A549 (cell line): ENCODE measurements around the gene TRAPPC11. TPM values are rescaled to one million over a fixed set of nuclear protein-coding genes. Genes with fewer than 3 reads are reported as not detected.
"Not testable (repeated sequence)": the region's sequence is repeated elsewhere in the genome, so short reads cannot be mapped to it uniquely, and the experiment has no call there.

Experiments used
- ATAC-seq, 2 experiments: fragments of 200-7000 bp in 1 of 2; fragments of >200 bp in 1 of 2; cut with Nextera tagmentation in 1 of 2; cut with Tn5 transposase in 1 of 2; 3 replicates each; pipeline versions ENCODE4 v1.8.0 to v1.9.1; 2018 to 2020; ENCODE audit warnings: mild to moderate bottlenecking in 1 of 2, moderate library complexity in 1 of 2
- CTCF ChIA-PET: fragments of 300-600 bp; sonication (Branson Sonifier 250); formaldehyde crosslinking; extraction: SDS; loops from one replicate; lab custom pipeline; 2021; ENCODE audit warnings: antibody characterized with exemption, inconsistent platforms; lab: Yijun Ruan, JAX
- POLR2A ChIA-PET: fragments of 350-600 bp; formaldehyde crosslinking; extraction: SDS; loops from one replicate; lab custom pipeline; 2021; ENCODE audit warnings: antibody characterized with exemption, inconsistent platforms; lab: Yijun Ruan, JAX
- DNase-seq, 2 experiments: peaks; one replicate each; pipeline versions ENCODE4 v3.0.0 to v3.0.0-alpha.2; 2011 to 2016; ENCODE audit warnings: low read depth in 1 of 2, low spot score in 1 of 2
- FAIRE-seq: peaks from 2 replicates; lab custom pipeline; 2011; peaks lifted over from hg19 to GRCh38; lab: Jason Lieb, UNC
- H3K27ac ChIP-seq, 2 experiments: fragments of >200 bp; sonication (Bioruptor Twin); formaldehyde crosslinking; 3 replicates each; pipeline ENCODE4 v1.5.1; 2016 to 2017
- H3K4me1 ChIP-seq: fragments of >200 bp; sonication (Bioruptor Twin); formaldehyde crosslinking; 3 replicates; pipeline ENCODE4 v1.6.1; 2016
- H3K4me2 ChIP-seq: fragments of >200 bp; sonication (Bioruptor Twin); formaldehyde crosslinking; 3 replicates; pipeline ENCODE4 v1.6.1; 2016
- H3K4me3 ChIP-seq: fragments of >200 bp; sonication (Bioruptor Twin); formaldehyde crosslinking; 3 replicates; pipeline ENCODE4 v1.5.1; 2016
- H3K9me3 ChIP-seq: fragments of >200 bp; sonication (Bioruptor Twin); formaldehyde crosslinking; 3 replicates; pipeline ENCODE4 v1.6.1; 2016
- CBX8 ChIP-seq: fragments of 200-600 bp; sonication (generic); IDR thresholded peaks from 2 replicates; pipeline ENCODE4 v1.6.1; 2016
- CHD4 ChIP-seq: fragments of 200-600 bp; sonication (generic); IDR thresholded peaks from 2 replicates; pipeline ENCODE4 v1.6.1; 2016; ENCODE audit warnings: antibody characterized with exemption, mild to moderate bottlenecking, borderline replicate concordance
- FOSL2 ChIP-seq, 2 experiments: fragments of 450-650 bp in 1 of 2; fragments of >200 bp in 1 of 2; sonication (Bioruptor Twin) in 1 of 2; formaldehyde crosslinking; IDR thresholded peaks; 2 replicates each; pipeline versions ENCODE4 v1.5.0 to v1.6.1; 2016 to 2020; ENCODE audit warnings: mild to moderate bottlenecking in 1 of 2, moderate library complexity in 1 of 2
- HDAC2 ChIP-seq: fragments of 200-600 bp; sonication (generic); IDR thresholded peaks from 2 replicates; pipeline ENCODE4 v1.6.1; 2016
- HOXB13 ChIP-seq: fragments of 250-450 bp; sonication (Bioruptor Pico); IDR thresholded peaks from 2 replicates; pipeline ENCODE4 v1.5.0; 2020; ENCODE audit warnings: low read depth, mild to moderate bottlenecking, moderate library complexity
- JUN ChIP-seq, 2 experiments: fragments of >200 bp; sonication (Bioruptor Twin); formaldehyde crosslinking; IDR thresholded peaks; 2 replicates in 1 of 2; 3 replicates in 1 of 2; pipeline ENCODE4 v1.6.1; 2016 to 2017
- JUNB ChIP-seq: fragments of >200 bp; sonication (Bioruptor Twin); formaldehyde crosslinking; IDR thresholded peaks from 2 replicates; pipeline ENCODE4 v1.6.1; 2016
- MAFK ChIP-seq: fragments of 450-650 bp; IDR thresholded peaks from 2 replicates; pipeline ENCODE4 v1.6.1; 2014; ENCODE audit not compliant: partially characterized antibody
- NPAS2 ChIP-seq: fragments of 250-450 bp; sonication (Bioruptor Pico); IDR thresholded peaks from 2 replicates; pipeline ENCODE4 v1.8.0; 2022; ENCODE audit warnings: mild to moderate bottlenecking, moderate library complexity, borderline replicate concordance
- NR3C1 ChIP-seq: fragments of >200 bp; sonication (Bioruptor Twin); formaldehyde crosslinking; IDR thresholded peaks from 3 replicates; pipeline ENCODE4 v1.6.1; 2017
- ZFP36 ChIP-seq: fragments of 450-650 bp; IDR thresholded peaks from 2 replicates; pipeline ENCODE4 v1.6.1; 2014; ENCODE audit warnings: borderline replicate concordance; ENCODE audit not compliant: partially characterized antibody
- ZSCAN20 ChIP-seq: fragments of 250-450 bp; sonication (Bioruptor Pico); IDR thresholded peaks from 2 replicates; pipeline ENCODE4 v1.8.0; 2022; ENCODE audit warnings: mild to moderate bottlenecking, moderate library complexity
- WGBS: methylation state at CpG from one replicate; pipeline ENCODE4 v1.1.6; 2017; ENCODE audit errors: missing lambda C conversion rate; 5-methylcytosine and 5-hydroxymethylcytosine counted together
- polyA plus RNA-seq, 4 experiments: library from polyadenylated mRNA; depleted of rRNA in 3 of 4; stranded (reverse); fragments of >200 nt; fragmentation: RNase III in 1 of 4; extraction: RNeasy Plus Mini Kit Qiagen cat#74134 plus additional on column Dnase treatment in 1 of 4; gene quantifications; 2 replicates in 3 of 4; 3 replicates in 1 of 4; pipeline ENCODE4 v1.2.3, GENCODE V29; 2011 to 2017
- TF ChIP-seq, protein P1 (sequence below): fragments of 200-600 bp; sonication (generic); IDR thresholded peaks from 2 replicates; pipeline ENCODE4 v1.6.1; 2016; ENCODE audit warnings: antibody characterized with exemption, mild to moderate bottlenecking, moderate library complexity
- TF ChIP-seq, protein P2 (sequence below): fragments of >200 bp; sonication (Bioruptor Twin); formaldehyde crosslinking; IDR thresholded peaks from 2 replicates; pipeline ENCODE4 v1.6.1; 2016
- TF ChIP-seq, protein P3 (sequence below): fragments of 150-350 bp; IDR thresholded peaks from 2 replicates; pipeline ENCODE4 v1.6.1; 2014; ENCODE audit warnings: low read depth, mild to moderate bottlenecking, low read length
- TF ChIP-seq, protein P4 (sequence below): fragments of 450-650 bp; IDR thresholded peaks from 2 replicates; pipeline ENCODE4 v1.6.1; 2014; ENCODE audit warnings: antibody characterized with exemption

The TRAPPC11 gene
- polyA plus RNA-seq, 2 of the 4 experiments (the other 2 are of a cell fraction) = 10.8 to 39.8 TPM

DNA sequence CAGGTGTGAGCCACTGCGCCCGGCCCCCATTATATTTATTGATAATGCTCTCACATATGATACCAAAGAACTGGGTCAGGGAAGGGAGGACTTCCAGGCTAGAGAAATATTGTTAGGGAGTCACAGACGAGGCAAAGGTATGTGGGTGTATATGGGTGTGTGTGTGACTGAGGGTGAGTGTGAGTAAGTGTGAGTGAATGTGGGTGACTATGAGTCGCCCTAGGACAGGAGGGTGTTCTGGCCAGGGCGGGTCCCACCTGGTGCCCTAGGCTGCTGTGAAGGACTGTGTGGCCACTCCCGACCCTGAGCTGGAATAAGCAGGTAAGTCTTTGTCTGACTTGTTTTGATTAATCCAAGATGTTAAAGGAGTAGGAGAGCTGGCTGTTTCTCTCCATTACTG is 34.5 kb upstream of the TRAPPC11 start:
- ChIA-PET CTCF (no interaction called here), POLR2A (no interaction called here)
- no peak overlapping the region for H3K27ac ChIP-seq
- DNase-seq = no peak
- no peak for TF ChIP-seq FOSL2 (IDR thresholded peaks at IDR 0.05)
- TF ChIP-seq FOSL2 (CRISPR knock-in tag; IDR thresholded peaks at IDR 0.05) = no peak
- ATAC-seq = no peak
- H3K9me3 ChIP-seq = no peaks in the 10 kb centered on the region
- 73% methylated on average over 6 of the region's 6 CpGs for WGBS
- H3K4me1 ChIP-seq = no peaks in the 10 kb centered on the region
- FAIRE-seq = no peak
- H3K4me3 ChIP-seq = no peak overlapping the region
- no peak overlapping the region for H3K4me2 ChIP-seq

DNA sequence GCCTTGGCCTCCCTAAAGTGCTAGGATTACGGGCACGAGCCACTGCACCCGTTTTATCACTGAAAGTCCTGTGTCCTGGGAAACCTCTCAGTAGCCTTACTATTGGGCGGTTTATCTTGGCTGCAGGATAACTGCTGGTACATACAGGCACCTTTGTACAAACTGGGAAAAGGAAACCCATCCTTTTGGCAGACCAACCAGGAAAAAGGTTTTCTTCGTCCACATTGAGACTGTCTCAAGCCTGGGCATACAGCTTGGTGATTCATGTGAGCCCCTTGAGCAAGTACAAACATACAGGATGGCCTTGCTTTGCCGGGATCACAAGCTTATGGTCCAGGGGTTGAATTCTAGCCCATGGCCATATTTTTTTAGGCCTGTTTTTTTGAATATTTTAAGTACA is 32.9 kb upstream of the TRAPPC11 start:
- POLR2A ChIA-PET = no interaction called here
- no peaks in the 10 kb centered on the region for H3K4me1 ChIP-seq
- CTCF ChIA-PET = interaction anchor here (1.4 to 2.0 kb wide), 2 partner anchors 10 kb away, joined by 4 read pairs; no protein-coding TSS in a partner anchor

DNA sequence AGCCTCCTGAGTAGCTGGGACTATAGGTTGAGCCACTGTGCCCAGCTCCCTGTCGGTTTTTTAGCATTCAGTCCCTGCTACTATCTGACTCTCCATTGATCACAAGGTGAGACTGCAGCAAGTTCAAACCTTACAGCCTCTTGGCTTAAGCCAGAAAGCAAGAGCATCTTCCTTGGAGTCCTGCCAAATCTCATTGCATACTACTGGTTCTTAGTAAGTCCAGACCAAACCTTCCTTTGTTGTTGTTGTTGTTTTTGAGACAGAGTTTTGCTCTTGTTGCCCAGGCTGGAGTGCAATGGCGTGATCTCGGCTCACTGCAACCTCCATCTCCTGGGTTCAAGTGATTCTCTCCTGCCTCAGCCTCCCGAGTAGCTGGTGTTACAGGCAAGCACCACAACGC is 31.8 kb upstream of the TRAPPC11 start:
- POLR2A ChIA-PET, H3K4me1 ChIP-seq, H3K9me3 ChIP-seq, DNase-seq, H3K4me2 ChIP-seq, FAIRE-seq, ATAC-seq, H3K4me3 ChIP-seq, H3K27ac ChIP-seq: not testable (repeated sequence)
- CTCF ChIA-PET = interaction anchor here (1.0 to 2.0 kb wide), 3 partner anchors 11 to 89 kb away, joined by 3 to 4 read pairs (median 3); no protein-coding TSS in a partner anchor
- 75% methylated on average over 5 of the region's 5 CpGs for WGBS

More for the DNA sequence above, 32.9 kb upstream of the TRAPPC11 start:
- DNase-seq (no peak), ATAC-seq (no peak), FAIRE-seq (no peak)
- TF ChIP-seq, protein P1, sequence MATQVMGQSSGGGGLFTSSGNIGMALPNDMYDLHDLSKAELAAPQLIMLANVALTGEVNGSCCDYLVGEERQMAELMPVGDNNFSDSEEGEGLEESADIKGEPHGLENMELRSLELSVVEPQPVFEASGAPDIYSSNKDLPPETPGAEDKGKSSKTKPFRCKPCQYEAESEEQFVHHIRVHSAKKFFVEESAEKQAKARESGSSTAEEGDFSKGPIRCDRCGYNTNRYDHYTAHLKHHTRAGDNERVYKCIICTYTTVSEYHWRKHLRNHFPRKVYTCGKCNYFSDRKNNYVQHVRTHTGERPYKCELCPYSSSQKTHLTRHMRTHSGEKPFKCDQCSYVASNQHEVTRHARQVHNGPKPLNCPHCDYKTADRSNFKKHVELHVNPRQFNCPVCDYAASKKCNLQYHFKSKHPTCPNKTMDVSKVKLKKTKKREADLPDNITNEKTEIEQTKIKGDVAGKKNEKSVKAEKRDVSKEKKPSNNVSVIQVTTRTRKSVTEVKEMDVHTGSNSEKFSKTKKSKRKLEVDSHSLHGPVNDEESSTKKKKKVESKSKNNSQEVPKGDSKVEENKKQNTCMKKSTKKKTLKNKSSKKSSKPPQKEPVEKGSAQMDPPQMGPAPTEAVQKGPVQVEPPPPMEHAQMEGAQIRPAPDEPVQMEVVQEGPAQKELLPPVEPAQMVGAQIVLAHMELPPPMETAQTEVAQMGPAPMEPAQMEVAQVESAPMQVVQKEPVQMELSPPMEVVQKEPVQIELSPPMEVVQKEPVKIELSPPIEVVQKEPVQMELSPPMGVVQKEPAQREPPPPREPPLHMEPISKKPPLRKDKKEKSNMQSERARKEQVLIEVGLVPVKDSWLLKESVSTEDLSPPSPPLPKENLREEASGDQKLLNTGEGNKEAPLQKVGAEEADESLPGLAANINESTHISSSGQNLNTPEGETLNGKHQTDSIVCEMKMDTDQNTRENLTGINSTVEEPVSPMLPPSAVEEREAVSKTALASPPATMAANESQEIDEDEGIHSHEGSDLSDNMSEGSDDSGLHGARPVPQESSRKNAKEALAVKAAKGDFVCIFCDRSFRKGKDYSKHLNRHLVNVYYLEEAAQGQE = no peak
- TF ChIP-seq, protein P2, sequence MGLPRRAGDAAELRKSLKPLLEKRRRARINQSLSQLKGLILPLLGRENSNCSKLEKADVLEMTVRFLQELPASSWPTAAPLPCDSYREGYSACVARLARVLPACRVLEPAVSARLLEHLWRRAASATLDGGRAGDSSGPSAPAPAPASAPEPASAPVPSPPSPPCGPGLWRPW = no peak
- TF ChIP-seq, protein P3, sequence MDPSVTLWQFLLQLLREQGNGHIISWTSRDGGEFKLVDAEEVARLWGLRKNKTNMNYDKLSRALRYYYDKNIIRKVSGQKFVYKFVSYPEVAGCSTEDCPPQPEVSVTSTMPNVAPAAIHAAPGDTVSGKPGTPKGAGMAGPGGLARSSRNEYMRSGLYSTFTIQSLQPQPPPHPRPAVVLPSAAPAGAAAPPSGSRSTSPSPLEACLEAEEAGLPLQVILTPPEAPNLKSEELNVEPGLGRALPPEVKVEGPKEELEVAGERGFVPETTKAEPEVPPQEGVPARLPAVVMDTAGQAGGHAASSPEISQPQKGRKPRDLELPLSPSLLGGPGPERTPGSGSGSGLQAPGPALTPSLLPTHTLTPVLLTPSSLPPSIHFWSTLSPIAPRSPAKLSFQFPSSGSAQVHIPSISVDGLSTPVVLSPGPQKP = no peak
- TF ChIP-seq JUNB (no peak), ZSCAN20 (CRISPR knock-in tag) (no peak), HDAC2 (no peak), CBX8 (no peak), NPAS2 (CRISPR knock-in tag) (no peak), CHD4 (no peak), HOXB13 (CRISPR knock-in tag) (no peak), MAFK (no peak), NR3C1 (no peak), FOSL2 (IDR thresholded peaks at IDR 0.05) (no peak), FOSL2 (CRISPR knock-in tag; IDR thresholded peaks at IDR 0.05) (no peak), JUN (IDR thresholded peaks at IDR 0.05) (no peak), ZFP36 (no peak)
- TF ChIP-seq, protein P4, sequence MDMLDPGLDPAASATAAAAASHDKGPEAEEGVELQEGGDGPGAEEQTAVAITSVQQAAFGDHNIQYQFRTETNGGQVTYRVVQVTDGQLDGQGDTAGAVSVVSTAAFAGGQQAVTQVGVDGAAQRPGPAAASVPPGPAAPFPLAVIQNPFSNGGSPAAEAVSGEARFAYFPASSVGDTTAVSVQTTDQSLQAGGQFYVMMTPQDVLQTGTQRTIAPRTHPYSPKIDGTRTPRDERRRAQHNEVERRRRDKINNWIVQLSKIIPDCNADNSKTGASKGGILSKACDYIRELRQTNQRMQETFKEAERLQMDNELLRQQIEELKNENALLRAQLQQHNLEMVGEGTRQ = no peak
- no peaks in the 10 kb centered on the region for H3K9me3 ChIP-seq
- H3K27ac ChIP-seq = no peak overlapping the region
- no peak overlapping the region for H3K4me3 ChIP-seq
- 81% methylated on average over 6 of the region's 6 CpGs for WGBS
- H3K4me2 ChIP-seq = no peak overlapping the region
